ENCODE measurements around the gene NUP93.

- TF ChIP-seq EZH2phosphoT487 (IDR thresholded peaks at IDR 0.05; ENCODE audit: borderline replicate concordance) (no peak), EGR1 (IDR thresholded peaks at IDR 0.05; ENCODE audit: low read depth) (no peak), ZNF274 (IDR thresholded peaks at IDR 0.05; ENCODE audit: low read depth, low read length) (no peak), CTCF (IDR thresholded peaks at IDR 0.05 in 2 of 3, conservative IDR thresholded peaks at IDR 0.05 in 1 of 3; ENCODE audit: borderline replicate concordance in 1 of 3, insufficient read depth in 1 of 3, low read depth in 2 of 3, low read length in 2 of 3) (no peak), POLR2A (IDR thresholded peaks at IDR 0.05; ENCODE audit: borderline replicate concordance, extremely low read depth, insufficient read depth, insufficient read length) (no peak), SIN3A (IDR thresholded peaks at IDR 0.05; ENCODE audit: low read depth) (no peak), ELF1 (IDR thresholded peaks at IDR 0.05; ENCODE audit: borderline replicate concordance, low read depth) (no peak), POLR2AphosphoS5 (IDR thresholded peaks at IDR 0.05; ENCODE audit: low read depth, low read length) (no peak), FOSL1 (IDR thresholded peaks at IDR 0.05; ENCODE audit: low read depth) (no peak), RAD21 (IDR thresholded peaks at IDR 0.05; ENCODE audit: low read depth) (no peak), CEBPB (IDR thresholded peaks at IDR 0.05; ENCODE audit: low read depth) (no peak), ZFX (IDR thresholded peaks at IDR 0.05) (no peak), REST (IDR thresholded peaks at IDR 0.05; ENCODE audit: low read depth) (no peak)
- TF ChIP-seq, protein P1, sequence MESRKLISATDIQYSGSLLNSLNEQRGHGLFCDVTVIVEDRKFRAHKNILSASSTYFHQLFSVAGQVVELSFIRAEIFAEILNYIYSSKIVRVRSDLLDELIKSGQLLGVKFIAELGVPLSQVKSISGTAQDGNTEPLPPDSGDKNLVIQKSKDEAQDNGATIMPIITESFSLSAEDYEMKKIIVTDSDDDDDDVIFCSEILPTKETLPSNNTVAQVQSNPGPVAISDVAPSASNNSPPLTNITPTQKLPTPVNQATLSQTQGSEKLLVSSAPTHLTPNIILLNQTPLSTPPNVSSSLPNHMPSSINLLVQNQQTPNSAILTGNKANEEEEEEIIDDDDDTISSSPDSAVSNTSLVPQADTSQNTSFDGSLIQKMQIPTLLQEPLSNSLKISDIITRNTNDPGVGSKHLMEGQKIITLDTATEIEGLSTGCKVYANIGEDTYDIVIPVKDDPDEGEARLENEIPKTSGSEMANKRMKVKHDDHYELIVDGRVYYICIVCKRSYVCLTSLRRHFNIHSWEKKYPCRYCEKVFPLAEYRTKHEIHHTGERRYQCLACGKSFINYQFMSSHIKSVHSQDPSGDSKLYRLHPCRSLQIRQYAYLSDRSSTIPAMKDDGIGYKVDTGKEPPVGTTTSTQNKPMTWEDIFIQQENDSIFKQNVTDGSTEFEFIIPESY (IDR thresholded peaks at IDR 0.05; ENCODE audit: extremely low read depth, insufficient replicate concordance, low read length), result no peak
Observed at GRCh38 chr16:56690420-56691122, 39.4 kb upstream of the NUP93 start.

Measured in HCT116 (cell line).